ENCODE results near the gene AMELX. TPM values are rescaled to one million over a fixed set of nuclear protein-coding genes. Genes with fewer than 3 reads are reported as not detected.

The AMELX gene
- total RNA-seq, 2 experiments from 2014 or later, result not detected

- no peaks in the 10 kb centered on the region for H3K9me3 ChIP-seq (ENCODE audit: low read length)
- intact Hi-C loops (cut with micrococcal nuclease; ENCODE audit: unreplicated experiment), result no loop called here
- no peak overlapping the region for H3K4me3 ChIP-seq (ENCODE audit: low read depth, low read length, poor library complexity, severe bottlenecking)
- no peak overlapping the region for H3K27ac ChIP-seq (ENCODE audit: low read depth, low read length, poor library complexity, severe bottlenecking)
- no peaks in the 10 kb centered on the region for H3K79me2 ChIP-seq (ENCODE audit: insufficient read depth, low read depth, low read length)
- CTCF ChIA-PET (ENCODE audit: unreplicated experiment), result no interaction called here
- no peaks in the 10 kb centered on the region; the same call in 1 of the 2 replicates for H3K36me3 ChIP-seq (ENCODE audit: insufficient read depth, low read length)
- H3K9me2 ChIP-seq (ENCODE audit: insufficient read depth, low read length), result no peaks in the 10 kb centered on the region
- no peak for TF ChIP-seq EZH2phosphoT487 (IDR thresholded peaks at IDR 0.05; ENCODE audit: borderline replicate concordance, low read depth, low read length)
- TF ChIP-seq, protein P1, sequence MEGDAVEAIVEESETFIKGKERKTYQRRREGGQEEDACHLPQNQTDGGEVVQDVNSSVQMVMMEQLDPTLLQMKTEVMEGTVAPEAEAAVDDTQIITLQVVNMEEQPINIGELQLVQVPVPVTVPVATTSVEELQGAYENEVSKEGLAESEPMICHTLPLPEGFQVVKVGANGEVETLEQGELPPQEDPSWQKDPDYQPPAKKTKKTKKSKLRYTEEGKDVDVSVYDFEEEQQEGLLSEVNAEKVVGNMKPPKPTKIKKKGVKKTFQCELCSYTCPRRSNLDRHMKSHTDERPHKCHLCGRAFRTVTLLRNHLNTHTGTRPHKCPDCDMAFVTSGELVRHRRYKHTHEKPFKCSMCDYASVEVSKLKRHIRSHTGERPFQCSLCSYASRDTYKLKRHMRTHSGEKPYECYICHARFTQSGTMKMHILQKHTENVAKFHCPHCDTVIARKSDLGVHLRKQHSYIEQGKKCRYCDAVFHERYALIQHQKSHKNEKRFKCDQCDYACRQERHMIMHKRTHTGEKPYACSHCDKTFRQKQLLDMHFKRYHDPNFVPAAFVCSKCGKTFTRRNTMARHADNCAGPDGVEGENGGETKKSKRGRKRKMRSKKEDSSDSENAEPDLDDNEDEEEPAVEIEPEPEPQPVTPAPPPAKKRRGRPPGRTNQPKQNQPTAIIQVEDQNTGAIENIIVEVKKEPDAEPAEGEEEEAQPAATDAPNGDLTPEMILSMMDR (conservative IDR thresholded peaks at IDR 0.05; ENCODE audit: low read length), result no peak
- no peak for DNase-seq (ENCODE audit: low spot score)
- POLR2A ChIA-PET, result no interaction called here
- BruUV-seq (replicated peaks), result no TSS peak
- no peaks in the 10 kb centered on the region for H3K4me1 ChIP-seq (ENCODE audit: insufficient read depth, low read length, poor library complexity, severe bottlenecking)
- no peak overlapping the region for H2AFZ ChIP-seq (ENCODE audit: low read length)
- no peak overlapping the region for H3K4me2 ChIP-seq (ENCODE audit: low read length)
- no peaks in the 10 kb centered on the region for H4K20me1 ChIP-seq (ENCODE audit: insufficient read depth, low read length)
Observed at GRCh38 chrX:11321986-11322385, 28.8 kb downstream of the AMELX start.

- no peak overlapping the region for H3K4me3 ChIP-seq (ENCODE audit: low read depth, low read length, poor library complexity, severe bottlenecking)
- H4K20me1 ChIP-seq (ENCODE audit: insufficient read depth, low read length), result no peaks in the 10 kb centered on the region
- H3K9me3 ChIP-seq (ENCODE audit: low read length), result no peaks in the 10 kb centered on the region
- no peak overlapping the region for H3K4me2 ChIP-seq (ENCODE audit: low read length)
- no peaks in the 10 kb centered on the region for H3K79me2 ChIP-seq (ENCODE audit: insufficient read depth, low read depth, low read length)
- POLR2A ChIA-PET, result no interaction called here
- H3K27ac ChIP-seq (ENCODE audit: low read depth, low read length, poor library complexity, severe bottlenecking), result no peak overlapping the region
- H3K4me1 ChIP-seq (ENCODE audit: insufficient read depth, low read length, poor library complexity, severe bottlenecking), result no peaks in the 10 kb centered on the region
- BruUV-seq (replicated peaks), result no TSS peak
- no peaks in the 10 kb centered on the region for H3K9me2 ChIP-seq (ENCODE audit: insufficient read depth, low read length)
- no peak for DNase-seq (ENCODE audit: low spot score)
- intact Hi-C loops (cut with micrococcal nuclease; ENCODE audit: unreplicated experiment), result no loop called here
- TF ChIP-seq, protein P1 (conservative IDR thresholded peaks at IDR 0.05; ENCODE audit: low read length), result no peak
- no peak for TF ChIP-seq EZH2phosphoT487 (IDR thresholded peaks at IDR 0.05; ENCODE audit: borderline replicate concordance, low read depth, low read length)
- H2AFZ ChIP-seq (ENCODE audit: low read length), result no peak overlapping the region
- CTCF ChIA-PET (ENCODE audit: unreplicated experiment), result no interaction called here
- H3K36me3 ChIP-seq (ENCODE audit: insufficient read depth, low read length), result no peaks in the 10 kb centered on the region; the same call in 1 of the 2 replicates
Observed at GRCh38 chrX:11328134-11328533, 34.9 kb downstream of the AMELX start.

- intact Hi-C loops (cut with micrococcal nuclease; ENCODE audit: unreplicated experiment), result no loop called here
- BruUV-seq (replicated peaks), result no TSS peak
Observed at GRCh38 chrX:11329021-11329420, 35.8 kb downstream of the AMELX start.

More at GRCh38 chrX:11329021-11329420, 35.8 kb downstream of the AMELX start:
- ChIA-PET CTCF (ENCODE audit: unreplicated experiment) (no interaction called here), POLR2A (interaction anchor here (0.6 to 1.3 kb wide), 2 partner anchors 10 to 147 kb away, joined by 3 read pairs; no protein-coding TSS in a partner anchor)
- H3K9me2 ChIP-seq (ENCODE audit: insufficient read depth, low read length), result no peaks in the 10 kb centered on the region
- no peak overlapping the region for H2AFZ ChIP-seq (ENCODE audit: low read length)
- no peak overlapping the region for H3K27ac ChIP-seq (ENCODE audit: low read depth, low read length, poor library complexity, severe bottlenecking)
- no peak overlapping the region for H3K4me2 ChIP-seq (ENCODE audit: low read length)
- H3K4me3 ChIP-seq (ENCODE audit: low read depth, low read length, poor library complexity, severe bottlenecking), result no peak overlapping the region
- no peaks in the 10 kb centered on the region for H3K9me3 ChIP-seq (ENCODE audit: low read length)
- H3K79me2 ChIP-seq (ENCODE audit: insufficient read depth, low read depth, low read length), result no peaks in the 10 kb centered on the region
- TF ChIP-seq EZH2phosphoT487 (IDR thresholded peaks at IDR 0.05; ENCODE audit: borderline replicate concordance, low read depth, low read length), result no peak
- no peak for DNase-seq (ENCODE audit: low spot score)
- H3K4me1 ChIP-seq (ENCODE audit: insufficient read depth, low read length, poor library complexity, severe bottlenecking), result no peaks in the 10 kb centered on the region
- no peaks in the 10 kb centered on the region for H4K20me1 ChIP-seq (ENCODE audit: insufficient read depth, low read length)
- H3K36me3 ChIP-seq (ENCODE audit: insufficient read depth, low read length), result no peaks in the 10 kb centered on the region; the same call in 1 of the 2 replicates
